Stimulated activated CD4-positive, alpha-beta T cell treated with anti-CD3 and anti-CD28 coated beads, Interleukin-4, amount 100 ng/mL, for 48 hours (primary cell): ENCODE data around the gene AURKA.
"Not testable (repeated sequence)": the region's sequence is repeated elsewhere in the genome, so short reads cannot be mapped to it uniquely, and the experiment has no call there.

Source experiments
- DNase-seq, 2 donors: peaks; one replicate each; pipeline ENCODE4 v3.0.0-alpha.2; 2020; ENCODE audit warnings: low read depth in 2 of 2

Gene AURKA

GRCh38 chr20:56422076-56422823 is 30.2 kb upstream of the AURKA start:
- no peak for DNase-seq

DNA sequence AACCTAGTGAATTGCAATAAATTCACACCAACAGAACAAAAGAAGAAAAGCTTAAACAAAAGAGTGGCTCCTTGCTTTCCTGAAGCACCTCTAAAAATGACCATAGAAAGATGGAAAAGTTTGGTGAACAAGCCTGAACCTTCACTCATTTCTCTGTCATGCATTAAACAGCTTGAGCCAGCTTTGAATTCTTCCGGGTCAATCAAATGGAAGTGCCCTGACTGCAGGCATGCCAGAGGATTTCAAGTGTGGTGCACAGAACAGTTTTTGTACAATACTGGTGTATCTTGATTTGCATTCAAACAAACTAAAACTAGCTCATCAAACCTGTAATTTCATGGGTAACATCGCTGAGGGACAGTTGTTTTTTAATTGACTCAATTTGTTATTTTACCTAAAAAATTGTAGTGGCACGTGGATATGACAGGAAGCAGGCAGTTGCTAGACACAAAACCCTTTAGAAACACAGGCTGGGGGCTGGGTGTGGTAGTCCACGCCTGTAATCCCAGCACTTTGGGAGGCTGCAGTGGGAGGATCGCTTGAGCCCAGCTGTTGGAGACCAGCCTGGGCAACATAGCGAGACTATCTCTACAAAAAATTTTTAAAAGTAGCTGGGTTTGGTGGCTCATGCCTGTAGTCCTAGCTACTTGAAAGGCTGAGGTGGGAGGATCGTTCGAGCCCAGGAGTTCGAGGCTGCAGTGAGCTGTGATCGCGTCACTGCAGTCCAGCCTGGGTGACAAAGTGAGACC is 29.1 kb upstream of the AURKA start:
- no peak for DNase-seq

DNA sequence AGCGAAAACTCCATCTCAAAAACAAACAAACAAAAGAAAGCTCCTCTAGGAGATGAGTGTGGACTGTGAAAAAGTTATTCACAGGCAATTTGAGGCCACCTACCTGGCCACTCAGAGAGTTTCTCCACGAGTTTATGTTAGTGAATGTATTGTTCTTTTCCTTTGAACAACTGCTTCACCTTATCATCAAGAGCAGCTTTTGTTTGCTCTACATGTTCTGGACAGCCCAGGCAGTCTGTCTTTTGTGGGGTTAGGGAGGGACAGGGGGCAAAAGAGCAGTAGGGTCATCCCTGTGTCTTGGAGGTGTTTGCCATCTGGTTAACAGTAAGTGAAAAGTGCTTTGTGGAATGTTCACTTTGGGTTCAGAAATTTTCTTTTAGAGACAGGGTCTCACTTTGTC is 28.0 kb upstream of the AURKA start:
- DNase-seq: no peak

- no peak for DNase-seq
Measured at GRCh38 chr20:56418385-56418861, 26.4 kb upstream of the AURKA start.

GRCh38 chr20:56417911-56418310 is 25.9 kb upstream of the AURKA start:
- DNase-seq: no peak

DNA sequence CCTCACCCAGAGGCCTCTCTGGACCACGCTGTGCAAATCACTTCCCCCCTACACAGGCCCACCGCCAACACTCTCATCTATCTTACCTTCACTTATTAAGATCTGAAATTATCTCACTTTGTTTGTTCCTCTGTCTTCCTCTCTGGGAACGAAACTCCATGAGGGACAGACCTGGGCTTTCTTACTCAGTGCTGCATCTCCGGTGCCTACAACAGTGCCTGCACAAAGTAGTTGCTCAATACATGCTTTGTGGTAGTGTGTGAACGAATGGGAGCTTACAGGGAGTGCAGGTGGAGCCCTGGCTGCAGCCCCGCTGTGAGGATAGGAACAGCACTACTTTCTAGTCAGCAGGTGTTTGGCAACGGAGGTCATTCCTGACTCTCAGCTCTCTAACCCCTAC is 25.4 kb upstream of the AURKA start:
- no peak for DNase-seq

- peak; percentile 52 to 62 for DNase-seq
Measured at GRCh38 chr20:56414842-56415765, 23.1 kb upstream of the AURKA start.

DNA sequence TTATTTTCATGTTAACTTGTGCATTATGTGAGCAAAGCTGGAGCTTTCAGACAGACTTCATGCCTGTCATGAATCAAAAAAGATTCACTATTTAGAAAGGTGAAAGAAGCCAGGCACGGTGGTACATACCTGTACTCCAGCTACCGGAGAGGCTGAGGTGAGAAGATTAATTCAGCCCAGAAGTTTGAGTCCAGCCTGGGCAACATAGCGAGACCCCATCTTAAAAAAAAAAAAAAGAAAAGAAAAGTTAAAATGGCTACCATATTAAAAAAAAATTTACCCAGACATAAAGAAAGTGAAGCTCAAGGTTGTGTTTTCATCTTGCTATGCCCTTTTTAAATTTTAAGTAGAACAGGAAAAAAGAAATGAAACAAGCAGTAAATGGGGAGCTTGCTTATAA is 20.9 kb upstream of the AURKA start:
- no peak for DNase-seq

- DNase-seq: no peak
Measured at GRCh38 chr20:56412473-56412790, 20.4 kb upstream of the AURKA start.

- no peak for DNase-seq
Measured at GRCh38 chr20:56411759-56412472, 19.9 kb upstream of the AURKA start, which contains the start of gene CASS4. TSS of gene CASS4 (plus strand) at chr20:56412260. CDS start at chr20:56412459, 199 bp downstream.

DNA sequence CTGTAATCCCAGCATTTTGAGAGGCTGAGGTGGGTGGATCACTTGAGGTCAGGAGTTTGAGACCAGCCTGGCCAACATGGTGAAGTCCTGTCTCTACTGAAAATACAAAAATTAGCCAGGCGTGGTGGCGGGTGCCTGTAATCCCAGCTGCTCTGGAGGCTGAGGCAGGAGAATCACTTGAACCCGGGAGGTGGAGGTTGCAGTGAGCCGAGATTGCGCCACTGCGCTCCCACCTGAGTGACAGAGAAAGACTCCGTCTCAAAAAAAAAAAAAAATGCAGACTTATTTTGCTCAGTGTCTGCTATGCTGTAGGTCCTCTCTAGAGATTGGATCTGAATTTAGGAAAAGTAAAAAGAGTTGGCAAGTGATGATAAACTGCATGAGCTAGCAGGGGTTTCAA is 19.3 kb upstream of the AURKA start:
- not testable (repeated sequence) for DNase-seq

- no peak for DNase-seq
Measured at GRCh38 chr20:56409956-56410355, 17.9 kb upstream of the AURKA start.

DNA sequence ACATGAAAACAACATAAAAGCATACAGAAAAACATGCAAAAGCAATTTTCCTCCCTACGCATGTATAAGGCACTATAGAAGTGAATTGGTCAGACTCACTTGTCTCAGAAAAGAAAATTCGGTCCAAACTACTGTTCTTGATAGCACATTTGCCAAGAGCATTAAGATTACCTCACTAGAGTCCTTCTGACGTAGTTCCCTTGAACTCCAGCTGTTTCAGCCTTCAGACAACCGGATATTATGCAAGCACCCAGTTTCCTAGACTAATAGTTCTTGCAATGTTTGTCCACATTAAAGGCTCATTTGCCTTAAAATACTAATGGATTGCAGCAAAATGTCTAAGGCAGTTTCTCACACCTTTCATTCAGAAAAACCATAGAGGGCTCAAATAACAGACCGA is 17.5 kb upstream of the AURKA start:
- DNase-seq: no peak

- no peak for DNase-seq
Measured at GRCh38 chr20:56406910-56407309, 14.9 kb upstream of the AURKA start.

- not testable (repeated sequence) for DNase-seq
Measured at GRCh38 chr20:56405356-56405755, 13.3 kb upstream of the AURKA start.

- no peak for DNase-seq
Measured at GRCh38 chr20:56403465-56403864, 11.4 kb upstream of the AURKA start.

DNA sequence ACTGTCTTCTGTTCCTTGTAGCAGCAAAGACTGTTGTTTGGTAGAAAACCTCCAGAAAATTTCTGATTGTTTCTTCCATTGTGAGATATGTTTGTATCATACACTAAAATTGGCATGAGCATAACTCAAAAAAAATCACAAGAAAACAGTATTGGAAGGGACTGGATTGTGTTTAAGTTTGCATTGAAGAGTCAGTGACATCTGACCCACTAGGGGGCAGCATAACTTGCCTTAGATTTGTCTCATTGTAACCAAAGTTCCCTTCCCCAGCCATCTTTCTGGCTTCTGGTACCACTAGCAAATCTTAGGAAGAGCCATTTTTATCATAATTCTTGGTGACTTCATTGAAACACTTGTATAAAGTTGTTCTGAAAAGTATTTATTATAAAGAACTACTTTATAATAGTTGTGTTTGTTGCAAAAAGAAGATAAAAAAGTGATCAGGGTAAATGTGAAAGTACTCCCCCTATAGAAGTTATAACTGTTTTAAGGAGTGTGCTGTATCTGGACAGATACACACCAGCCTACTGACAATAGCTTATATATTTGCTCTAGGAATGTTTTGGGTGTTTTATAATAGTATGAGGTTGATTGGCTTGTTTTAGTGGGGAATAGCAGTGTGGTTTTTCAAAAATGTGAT is 8.1 kb upstream of the AURKA start:
- peak; percentile 42 to 49 for DNase-seq

DNA sequence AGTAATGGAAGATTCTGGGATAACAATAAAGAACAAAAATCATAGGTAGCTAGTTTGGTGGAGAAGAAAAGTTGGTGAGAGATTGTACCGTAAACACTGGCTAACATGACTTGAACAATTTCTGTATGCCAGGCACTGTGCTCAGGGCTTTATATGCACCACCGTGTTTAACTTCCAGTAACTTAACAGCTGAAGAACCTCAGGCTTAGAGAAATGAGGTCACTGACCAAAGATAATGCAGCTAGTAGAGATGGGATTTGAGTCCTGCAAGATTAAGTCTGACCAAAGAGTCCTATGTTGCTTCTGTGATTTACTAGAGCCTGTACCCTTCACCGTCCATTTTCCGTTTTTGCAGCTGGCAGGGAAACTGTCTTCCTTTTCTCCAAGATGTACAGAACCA is 3.2 kb upstream of the AURKA start:
- DNase-seq: no peak

GRCh38 chr20:56393653-56394052 is 1.6 kb upstream of the AURKA start:
- no peak for DNase-seq

GRCh38 chr20:56392881-56393482 is 967 bp upstream of the AURKA start:
- no peak for DNase-seq
